ENCODE measurements around the gene CABP4.

The CABP4 gene

GRCh38 chr11:67483831-67484665 is 28.9 kb downstream of the CABP4 start:
- DNase-seq = peak; percentile 27 to 30

- DNase-seq = peak; percentile 61 to 64
Measured at GRCh38 chr11:67484847-67485311, 29.7 kb downstream of the CABP4 start.

GRCh38 chr11:67485873-67486361 is 30.8 kb downstream of the CABP4 start:
- DNase-seq = peak; percentile 46 to 58

- peak; percentile 42 to 45 for DNase-seq
Measured at GRCh38 chr11:67486481-67487195, 31.5 kb downstream of the CABP4 start.

GRCh38 chr11:67489203-67489884 is 34.2 kb downstream of the CABP4 start:
- DNase-seq = no peak

DNA sequence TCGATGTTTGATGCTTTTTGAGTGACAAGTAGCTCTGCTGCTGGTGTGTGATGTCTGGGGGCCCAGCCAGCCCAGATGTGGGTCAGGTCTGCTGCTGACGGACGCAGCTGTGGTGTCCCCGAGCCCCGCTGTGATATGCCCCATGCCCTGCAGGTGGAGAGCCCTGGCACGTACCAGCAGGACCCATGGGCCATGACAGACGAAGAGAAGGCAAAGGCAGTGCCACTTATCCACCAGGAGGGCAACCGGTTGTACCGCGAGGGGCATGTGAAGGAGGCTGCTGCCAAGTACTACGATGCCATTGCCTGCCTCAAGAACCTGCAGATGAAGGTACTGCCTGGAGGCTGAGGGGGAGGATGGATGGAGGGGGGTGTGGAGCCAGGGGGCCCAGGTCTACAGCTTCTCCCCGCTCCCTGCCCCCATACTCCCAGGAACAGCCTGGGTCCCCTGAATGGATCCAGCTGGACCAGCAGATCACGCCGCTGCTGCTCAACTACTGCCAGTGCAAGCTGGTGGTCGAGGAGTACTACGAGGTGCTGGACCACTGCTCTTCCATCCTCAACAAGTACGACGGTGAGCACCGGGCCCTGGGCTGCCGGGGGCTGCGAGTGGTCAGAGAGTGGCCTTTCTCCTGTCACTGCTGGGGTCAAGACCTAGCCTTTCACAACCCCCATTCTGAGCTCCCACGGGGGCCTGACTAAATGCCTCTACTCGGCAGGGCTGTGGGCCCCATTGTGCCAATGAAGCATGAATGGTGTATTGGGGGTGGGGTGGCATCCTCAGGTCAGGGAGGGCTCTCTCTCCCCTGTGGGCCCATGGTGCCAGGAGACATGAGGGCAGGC is 35.0 kb downstream of the CABP4 start:
- DNase-seq = no peak

GRCh38 chr11:67490727-67491065 is 35.5 kb downstream of the CABP4 start:
- DNase-seq = no peak

- DNase-seq = no peak
Measured at GRCh38 chr11:67491276-67492068, 36.3 kb downstream of the CABP4 start.

- DNase-seq = no peak
Measured at GRCh38 chr11:67492069-67492727, 37.0 kb downstream of the CABP4 start.

GRCh38 chr11:67492801-67493547 is 37.8 kb downstream of the CABP4 start:
- no peak for DNase-seq

GRCh38 chr11:67493548-67494370 is 38.6 kb downstream of the CABP4 start:
- no peak for DNase-seq

DNA sequence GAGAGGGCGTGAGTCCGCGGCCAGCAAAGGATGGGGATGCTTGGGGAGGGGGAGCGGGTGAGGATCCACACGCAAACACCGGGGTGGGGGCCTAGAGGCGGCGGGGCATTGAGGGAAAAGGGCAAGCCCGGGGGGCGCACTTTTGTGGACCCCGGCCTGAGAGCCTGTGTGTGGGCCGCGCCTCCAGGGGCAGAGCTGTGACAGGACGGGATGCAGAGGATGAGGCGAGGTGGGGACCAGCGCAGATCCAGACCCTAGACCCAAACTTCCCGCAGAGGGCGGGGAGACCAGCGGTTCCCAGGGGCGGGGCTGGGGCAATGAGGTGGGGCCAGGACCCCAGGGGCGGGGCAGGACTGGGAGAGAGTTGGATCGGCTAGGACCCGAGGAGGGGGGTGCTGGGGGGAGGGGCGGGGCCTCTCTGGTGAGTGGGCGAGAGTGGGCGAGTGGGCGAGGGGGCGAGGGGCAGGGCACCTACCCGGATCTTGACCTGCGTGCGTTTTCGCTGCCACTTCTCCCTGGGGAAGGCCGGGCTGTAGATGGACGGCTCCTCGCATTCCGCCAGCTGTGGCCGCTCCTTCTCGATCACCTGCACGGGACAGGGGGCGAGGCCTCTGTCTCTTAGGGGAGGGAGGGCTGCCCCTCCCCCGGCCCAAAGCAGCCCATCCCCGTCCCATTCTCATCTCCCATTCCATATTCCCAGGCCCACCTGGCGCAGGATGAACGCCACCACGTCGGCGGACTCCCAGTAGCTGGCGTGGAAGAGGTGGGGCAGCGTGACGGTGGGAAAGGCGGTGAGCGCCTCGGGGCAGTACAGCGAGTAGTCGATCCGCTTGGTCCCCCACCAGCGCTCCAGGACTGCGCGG is 39.4 kb downstream of the CABP4 start:
- no peak for DNase-seq

DNA sequence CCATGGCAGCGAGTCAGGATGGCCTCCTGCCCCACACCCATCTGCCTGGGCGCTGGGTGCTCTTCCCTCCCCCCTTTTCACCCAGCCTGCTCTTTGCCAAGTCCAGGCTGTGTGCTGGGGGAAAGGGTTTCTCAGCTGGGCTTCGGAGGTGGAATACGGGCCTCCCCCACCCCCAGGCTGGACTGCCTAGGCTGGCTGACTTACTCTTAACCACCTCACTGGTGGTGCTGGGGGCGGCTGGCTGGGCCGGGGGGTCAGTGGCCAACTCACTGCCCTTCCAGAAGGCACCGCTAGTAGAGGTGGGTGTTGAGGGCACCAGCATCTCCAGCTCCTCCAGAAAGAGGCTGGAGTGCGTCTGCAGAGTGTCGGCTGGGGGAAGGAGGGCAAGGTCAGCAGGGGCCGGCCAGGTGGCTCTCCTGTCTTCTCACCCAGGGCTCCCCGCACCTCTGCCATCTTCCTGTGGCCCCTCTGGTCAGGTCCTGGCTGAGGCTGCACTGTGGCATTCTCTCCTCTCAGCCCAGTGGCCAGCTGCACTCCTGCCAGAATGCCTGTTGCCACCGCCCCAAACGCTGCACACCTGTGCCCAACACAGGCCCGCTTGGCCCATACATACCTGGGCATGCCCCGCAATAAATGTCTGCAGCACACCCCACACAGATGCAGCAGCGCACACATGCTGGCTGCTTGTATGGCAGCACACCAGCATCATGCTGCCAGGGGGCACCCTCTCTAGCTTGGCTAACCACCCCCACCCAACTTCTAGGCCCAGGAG is 40.3 kb downstream of the CABP4 start:
- no peak for DNase-seq

DNA sequence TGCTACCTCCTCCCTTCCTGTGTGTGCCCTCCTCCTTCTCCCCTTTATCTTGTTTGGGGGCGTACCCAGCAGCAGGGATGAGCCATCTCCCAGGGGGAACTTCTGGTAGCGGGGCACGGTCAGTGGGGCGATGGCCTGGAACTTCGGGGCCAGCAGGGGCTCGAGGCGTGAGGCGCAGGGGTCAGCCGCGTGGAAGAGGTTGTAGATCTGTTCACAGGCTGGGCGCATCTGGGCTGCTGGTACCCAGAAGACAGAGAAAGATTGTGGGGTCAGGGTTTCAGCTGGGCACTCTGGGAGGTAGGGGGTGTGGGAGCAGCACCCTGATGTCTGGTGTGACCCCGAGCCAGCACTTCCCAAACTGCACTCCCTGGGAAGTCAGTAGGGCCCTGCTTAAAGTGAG is 41.0 kb downstream of the CABP4 start:
- no peak for DNase-seq

- no peak for DNase-seq
Measured at GRCh38 chr11:67497656-67498291, 42.6 kb downstream of the CABP4 start.

GRCh38 chr11:67498544-67498972 is 43.4 kb downstream of the CABP4 start:
- no peak for DNase-seq

Measured in stimulated activated CD4-positive, alpha-beta T cell treated with anti-CD3 and anti-CD28 coated beads, Interleukin-2, amount 100 ng/mL, for 48 hours (primary cell).